Left hindlimb (tissue), 1 donor: ENCODE data around the gene COG1.

ENCODE experiments used
- DNase-seq: peaks from one replicate; pipeline ENCODE4 v3.0.0-alpha.2; 2018

COG1 gene

DNA sequence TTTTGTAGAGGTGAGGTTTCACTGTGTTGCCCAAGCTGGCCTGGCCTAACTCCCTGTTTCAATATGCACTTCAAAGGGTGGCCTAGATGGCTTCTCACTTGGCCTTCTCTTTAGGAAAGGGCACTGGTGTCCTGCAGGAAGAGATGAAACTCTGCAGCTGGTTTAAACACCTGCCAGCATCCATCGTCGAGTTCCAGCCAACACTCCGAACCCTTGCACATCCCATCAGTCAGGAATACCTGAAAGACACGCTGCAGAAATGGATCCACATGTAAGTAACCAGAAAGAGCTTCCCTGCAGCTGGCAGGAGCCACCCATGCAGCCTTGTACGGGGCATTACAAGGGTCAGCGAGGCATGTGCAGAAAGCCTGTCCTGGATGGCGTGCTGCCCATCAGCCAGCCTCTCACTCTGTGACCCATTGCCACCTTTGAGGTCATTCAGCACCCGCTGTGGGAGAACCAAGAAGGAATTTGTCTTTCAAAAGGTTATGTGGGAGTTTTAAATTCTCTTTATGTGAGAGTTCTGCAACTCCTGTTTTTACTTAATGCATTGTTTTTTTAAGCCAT is 7.0 kb downstream of the COG1 start:
- no peak for DNase-seq

DNA sequence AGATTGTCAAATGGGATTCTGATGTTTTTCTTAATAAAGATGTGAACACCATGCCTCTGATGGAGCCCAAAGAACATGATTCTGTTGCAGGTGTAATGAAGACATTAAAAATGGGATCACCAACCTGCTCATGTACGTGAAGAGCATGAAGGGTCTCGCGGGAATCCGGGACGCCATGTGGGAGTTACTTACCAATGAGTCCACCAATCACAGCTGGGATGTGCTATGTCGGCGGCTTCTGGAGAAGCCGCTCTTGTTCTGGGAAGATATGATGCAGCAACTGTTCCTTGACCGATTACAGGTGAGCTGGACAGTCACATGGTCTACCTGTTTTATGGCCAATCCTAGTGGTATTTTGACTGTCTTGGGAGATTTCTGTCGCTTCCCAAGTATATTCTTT is 7.6 kb downstream of the COG1 start:
- DNase-seq: no peak

DNA sequence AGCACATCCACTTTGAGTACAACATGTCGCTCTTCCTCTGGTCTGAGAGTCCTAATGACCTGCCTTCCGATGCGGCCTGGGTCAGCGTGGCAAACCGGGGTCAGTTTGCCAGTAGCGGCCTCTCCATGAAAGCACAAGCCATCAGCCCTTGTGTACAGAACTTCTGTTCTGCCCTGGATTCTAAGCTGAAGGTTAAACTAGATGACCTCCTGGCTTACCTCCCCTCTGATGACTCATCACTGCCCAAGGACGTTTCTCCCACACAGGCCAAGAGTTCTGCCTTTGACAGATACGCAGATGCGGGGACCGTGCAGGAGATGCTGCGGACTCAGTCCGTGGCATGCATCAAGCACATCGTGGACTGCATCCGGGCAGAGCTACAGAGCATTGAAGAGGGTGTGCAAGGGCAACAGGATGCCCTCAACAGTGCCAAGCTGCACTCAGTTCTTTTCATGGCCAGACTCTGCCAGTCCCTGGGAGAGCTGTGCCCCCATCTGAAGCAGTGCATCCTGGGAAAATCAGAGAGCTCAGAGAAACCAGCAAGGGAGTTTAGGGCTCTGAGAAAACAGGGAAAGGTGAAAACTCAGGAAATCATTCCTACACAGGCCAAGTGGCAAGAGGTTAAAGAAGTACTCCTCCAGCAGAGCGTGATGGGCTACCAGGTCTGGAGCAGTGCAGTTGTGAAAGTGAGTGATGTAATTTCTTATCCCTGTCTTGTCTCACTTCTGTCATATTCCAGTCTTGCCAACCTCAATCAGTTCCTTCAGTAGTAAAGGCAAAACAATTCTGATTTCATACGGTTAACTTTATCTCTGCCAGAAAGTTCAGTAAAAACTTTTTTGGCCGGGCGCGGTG is 8.6 kb downstream of the COG1 start:
- DNase-seq: no peak

DNA sequence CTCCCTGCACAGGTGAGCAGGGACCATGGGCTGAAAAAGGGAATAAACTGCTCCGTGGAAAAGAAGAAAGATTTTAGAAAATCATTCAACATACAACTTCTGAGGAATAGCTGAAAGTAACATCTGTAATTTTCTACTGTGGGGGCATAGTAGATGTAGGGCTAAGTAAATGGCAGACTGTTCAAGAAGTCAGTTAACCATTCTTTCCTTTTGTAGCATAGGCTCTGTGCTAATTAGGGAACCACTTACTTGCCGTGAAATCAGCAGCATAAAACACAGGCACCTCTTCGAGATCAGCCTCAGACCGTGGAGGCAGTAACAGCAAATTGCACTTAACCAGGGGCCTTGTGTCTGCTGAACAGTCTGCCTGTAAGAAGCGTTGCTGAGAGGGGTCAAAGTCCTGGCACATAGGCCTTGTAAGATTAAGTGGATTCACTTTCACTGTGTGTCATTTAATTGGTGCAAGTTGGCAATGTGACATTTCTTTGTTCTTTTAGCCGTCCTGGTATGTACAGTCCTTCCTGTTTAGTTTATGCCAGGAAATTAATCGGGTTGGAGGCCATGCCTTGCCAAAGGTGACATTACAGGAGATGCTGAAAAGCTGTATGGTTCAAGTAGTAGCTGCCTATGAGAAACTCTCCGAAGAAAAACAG is 10.4 kb downstream of the COG1 start:
- DNase-seq: no peak

DNA sequence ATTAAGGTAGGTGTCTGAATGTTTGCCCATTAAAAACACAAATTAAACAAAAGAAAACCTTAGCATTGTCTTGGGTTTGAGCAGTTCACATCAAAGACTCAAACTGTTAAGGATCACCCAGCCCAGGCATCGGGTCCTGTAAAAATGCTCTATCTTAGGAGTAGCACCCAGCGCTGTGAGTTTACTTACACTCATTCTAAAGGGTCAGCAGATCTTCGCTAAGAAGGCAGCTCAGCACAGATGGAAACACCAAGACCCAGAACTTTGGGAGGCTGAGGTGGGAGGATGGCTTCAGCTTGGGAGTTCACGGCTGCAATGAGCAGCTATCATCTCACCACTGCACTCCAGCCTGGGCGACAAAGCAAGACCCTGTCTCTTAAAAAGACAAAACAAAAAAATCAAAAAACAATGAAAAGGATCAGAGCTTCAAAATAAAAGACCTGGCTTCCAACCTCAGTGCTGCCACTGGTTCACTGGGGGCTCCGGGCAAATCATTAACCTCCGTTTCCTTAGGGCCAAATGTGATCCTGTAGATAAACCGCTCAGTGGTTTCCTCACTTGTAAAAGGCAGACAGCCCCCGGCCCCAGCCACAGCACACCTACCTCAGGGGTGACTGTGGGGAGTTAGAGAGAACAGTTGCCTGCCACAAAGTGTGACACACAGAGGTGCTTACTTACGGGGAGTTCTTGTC is 11.1 kb downstream of the COG1 start:
- DNase-seq: no peak

DNA sequence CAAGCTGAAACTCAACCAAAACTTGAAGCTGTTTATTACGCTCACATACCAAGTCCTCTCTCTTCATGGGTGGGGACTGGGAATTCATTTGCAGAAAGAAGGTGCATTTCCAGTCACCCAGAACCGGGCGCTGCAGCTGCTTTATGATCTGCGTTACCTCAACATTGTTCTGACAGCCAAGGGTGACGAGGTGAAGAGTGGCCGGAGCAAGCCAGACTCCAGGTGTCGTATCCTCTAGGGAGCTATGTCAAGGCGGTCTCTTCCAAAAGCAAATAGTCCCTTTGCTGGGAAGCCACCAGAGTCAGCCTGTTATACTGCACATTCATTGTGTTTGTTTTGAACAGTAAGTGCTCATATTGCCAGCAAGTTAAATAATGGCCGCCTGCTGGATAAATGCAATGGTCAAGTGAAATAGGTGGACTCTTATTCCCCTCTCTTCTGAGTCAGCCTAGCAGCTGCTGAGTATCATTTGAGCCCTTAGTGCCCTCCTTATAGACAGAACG is 12.7 kb downstream of the COG1 start:
- DNase-seq: no peak

DNA sequence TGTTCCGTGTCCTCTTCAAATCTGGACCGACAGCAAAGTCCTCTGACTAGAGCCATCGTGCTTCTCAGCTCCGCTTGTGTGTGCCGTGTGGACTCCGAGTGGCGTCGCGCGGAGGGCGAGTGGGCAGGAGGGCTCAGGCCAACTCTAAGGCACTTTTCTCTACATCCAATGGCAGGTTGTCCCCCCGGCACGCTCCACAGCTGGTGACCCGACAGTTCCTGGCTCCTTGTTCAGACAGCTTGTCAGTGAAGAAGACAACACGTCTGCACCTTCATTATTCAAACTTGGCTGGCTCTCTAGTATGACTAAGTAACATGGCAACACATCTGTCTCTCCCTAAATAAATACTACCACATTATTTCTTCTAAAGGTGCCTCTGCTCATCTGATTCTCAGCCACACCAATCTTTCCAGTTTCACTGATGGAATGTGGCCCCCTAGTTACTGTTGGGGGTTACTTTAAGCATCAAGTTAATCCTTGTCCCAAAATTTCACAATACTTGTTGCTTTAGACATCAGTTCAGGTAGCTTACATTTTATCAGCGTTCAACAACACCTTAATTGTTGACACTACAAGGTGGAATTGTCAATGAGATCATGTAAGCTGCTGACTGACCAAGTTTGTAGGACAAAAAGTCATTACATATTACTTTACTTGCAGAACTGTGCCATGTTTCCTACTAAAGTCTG is 15.4 kb downstream of the COG1 start:
- no peak for DNase-seq

DNA sequence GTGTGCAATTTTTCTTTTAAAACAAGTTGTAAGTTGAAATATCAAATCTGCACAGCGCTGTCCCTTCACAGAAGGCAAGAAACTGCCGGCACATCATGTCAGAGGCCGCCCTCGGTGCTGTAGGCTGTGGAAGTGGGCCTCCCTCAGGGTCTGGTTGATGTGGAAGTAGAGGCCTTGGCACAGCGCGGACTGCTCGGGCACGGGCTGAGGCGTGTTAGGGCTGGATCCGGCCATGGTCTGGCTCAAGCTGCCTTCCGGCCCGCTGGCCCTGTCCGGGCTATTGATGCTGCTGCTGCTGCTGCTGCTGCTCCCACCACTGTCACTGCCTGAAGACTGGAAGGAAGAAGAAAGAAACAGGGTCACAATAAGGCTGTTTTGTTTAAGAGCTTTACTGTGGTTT is 16.6 kb downstream of the COG1 start:
- DNase-seq: no peak

DNA sequence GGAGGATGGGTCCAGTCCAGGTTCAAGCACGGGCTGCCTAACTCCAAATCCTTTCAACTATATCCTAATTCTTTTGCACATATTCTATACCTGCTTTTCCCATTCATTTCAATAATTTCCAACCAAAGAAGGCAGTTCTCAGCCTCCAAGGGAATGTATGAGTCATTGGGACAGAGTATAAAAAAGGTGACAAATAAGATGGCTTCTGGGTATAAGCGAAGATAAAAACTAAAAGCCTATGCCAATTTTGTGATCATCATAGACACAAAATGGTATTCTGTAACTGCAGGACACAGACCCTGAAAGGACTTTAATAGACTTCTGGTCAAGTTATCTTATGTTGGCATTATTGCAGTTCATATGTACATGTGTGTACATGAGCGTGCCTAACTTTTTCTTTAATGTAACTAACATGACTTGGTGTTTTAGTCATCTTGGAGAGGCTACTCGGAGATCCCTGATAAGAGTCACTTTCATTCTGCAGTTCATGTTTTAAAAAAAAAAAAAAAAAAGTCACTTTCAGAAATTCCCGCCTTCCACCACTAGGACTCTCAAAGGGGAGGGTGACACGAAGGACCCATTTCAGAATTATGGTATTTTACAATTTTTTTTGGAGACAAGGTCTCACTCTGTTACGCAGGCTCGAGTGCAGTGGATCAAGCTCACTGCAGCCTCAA is 17.3 kb downstream of the COG1 start:
- no peak for DNase-seq

DNA sequence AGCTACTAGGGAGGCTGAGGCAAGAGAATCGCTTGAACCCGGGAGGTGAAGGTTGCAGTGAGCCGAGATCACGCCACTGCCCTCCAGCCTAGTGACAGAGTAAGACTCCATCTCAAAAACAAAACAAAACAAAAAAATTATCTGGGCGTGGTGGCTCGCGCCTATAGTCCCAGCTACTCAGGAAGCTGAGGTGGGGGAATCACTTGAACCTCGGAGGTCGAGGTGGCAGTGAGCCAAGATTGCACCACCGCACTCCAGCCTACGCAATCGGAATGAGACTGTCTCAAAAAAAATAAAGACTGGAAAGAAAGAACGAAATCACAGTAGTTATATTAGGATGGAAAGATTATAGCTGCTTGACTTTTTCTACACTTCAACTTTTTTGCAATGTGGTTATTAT is 18.9 kb downstream of the COG1 start:
- DNase-seq: no peak

DNA sequence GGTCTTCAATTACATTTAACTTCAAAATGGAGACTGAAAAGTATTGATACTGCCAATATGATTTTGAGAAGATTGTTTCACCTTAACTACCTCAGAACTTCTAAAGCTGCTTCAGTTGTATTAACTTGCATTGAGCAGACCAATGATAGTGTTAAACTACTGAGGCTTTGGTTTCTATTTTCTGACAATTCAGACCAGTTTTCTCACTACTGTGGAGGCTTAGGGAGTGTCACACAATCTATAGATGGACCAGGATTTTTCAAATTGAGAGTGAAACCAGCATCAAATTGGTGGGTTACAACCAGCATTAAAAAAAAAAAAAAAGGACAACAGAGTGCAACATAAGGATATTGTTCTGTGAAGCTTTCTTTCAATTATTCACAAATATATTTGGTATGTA is 21.2 kb downstream of the COG1 start:
- DNase-seq: no peak

DNA sequence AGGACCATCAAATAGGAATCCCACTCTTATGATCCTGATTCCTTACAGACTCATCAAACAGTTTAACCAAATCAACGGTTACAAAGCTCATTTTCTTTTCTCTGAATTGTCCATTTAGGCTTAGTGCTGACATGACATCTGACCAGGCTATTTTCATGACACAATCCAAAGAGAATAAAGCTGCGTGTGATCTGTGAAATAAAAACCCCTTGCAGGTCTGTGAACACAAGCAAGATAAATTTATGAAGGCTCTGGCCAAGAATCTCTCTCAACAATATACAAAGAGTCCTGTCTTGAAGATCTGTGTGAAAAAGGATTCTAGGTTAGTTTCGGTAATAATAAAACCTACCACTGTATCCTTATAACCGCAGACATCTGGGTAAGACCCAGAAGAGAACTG is 22.0 kb downstream of the COG1 start:
- DNase-seq: no peak

DNA sequence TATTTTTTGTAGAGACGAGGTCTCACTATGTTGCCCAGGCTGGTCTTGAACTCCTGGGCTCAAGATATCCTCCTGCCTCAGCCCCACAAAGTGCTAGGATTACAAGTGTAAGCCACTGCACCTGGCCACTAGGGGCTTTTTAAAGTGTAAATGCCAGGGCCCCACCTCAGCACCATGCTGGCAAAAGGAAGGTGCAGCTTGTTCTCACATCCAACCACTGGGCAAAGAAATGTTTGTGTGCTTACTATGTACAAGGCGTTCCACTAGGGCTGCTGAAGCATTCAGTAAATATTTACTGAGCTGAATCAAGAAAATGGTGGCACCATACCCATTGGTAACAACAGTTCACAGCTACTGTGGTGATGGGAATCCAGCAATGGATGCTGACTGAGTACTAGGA is 22.6 kb downstream of the COG1 start:
- no peak for DNase-seq

DNA sequence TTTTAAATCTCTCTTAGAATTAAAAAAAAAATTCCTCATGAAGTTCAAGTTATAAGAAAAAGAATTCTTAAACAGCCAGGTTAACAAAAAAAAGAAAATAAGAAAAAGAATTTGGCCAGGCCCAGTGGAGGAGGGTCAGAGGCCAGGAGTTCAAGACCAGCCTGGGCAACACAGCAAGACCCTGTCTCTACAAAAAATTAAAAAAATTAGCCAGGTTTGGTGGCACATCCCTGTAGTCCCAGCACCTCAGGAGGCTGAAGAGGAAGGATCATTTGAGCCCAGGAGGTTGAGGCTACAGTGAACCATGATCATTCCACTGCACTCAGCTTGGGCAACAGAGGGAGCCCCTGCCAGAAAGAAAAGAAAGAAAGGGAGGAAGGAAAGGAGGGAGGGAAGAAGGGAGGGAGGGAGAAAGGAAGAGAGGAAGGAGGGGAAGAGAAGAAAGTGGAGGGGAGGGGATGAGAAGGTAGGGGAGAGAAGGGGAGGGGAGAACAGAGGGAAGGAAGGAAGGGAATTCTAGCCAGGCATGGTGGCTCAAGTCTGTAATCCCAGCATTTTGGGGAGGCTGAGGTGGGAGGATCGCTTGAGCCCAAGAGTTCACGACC is 30.9 kb downstream of the COG1 start:
- no peak for DNase-seq

DNA sequence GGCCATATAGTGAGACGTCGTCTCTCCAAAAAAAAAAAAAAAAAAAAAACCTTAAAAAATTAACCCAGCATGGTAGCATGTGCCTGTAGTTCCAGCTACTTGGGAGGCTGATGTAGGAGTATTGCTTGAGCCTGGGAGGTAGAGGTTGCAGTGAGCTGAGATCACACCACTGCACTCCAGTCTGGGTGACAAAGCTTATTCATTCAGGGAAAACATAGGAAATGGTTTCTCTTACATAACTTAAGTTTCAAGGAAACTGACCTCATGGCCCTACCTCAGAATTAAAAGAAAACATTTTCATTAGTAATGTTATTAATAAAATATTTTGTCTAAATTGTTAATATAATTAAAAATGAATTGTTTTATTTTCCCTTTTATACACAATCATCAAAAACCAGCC is 31.4 kb downstream of the COG1 start:
- no peak for DNase-seq

DNA sequence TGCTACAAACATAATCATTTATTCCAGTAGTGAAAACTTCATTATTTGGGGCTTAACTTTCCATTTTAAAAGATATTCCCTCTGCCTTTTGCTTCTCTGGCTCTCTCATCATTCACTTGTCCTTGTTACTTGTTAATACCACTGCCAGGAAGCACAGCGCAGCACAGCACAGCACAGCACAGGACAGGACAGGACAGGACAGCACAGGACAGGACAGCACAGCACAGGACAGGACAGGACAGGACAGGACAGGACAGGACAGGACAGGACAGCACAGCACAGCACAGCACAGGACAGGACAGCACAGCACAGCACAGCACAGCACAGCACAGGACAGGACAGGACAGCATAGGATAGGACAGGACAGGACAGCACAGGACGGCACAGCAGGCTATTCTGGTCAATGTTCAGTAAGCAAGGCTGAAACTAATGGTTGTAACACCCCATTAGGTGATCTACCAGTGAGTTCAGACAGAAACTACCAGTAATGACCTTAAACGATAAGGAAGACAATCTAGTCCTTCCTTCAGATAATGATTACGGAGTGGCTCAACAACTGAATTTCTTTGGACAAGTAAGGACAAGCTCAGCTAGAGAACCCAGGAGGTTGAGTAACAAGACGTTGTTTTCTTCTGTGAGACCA is 31.9 kb downstream of the COG1 start:
- no peak for DNase-seq

DNA sequence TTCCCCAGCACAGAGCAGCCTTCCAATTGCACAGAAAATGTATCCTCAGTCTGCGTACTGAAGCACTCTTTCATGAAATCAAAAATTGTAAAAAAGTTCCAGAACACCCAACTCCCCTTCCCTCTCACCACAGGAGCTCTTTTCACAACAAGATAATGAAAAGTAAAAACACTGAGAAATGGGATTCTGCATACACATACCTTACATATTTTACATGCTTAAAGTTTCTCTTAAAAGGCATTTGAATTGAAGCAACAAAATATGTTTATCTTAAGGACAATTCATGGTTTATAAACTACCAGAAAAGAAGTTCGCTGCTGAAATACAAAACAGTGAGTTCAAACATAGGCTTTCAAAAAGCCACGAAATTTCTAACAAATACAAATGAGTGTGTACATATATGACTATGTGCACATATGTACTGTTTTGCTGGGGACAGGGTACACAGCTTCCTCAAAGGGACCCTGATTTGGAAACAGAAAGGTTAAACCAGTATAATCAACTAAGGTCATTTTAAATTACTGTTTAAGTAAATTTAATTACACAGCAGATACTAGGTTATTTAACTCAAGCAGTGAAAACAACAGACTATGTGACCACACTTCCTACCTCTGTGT is 33.8 kb downstream of the COG1 start:
- DNase-seq: no peak

DNA sequence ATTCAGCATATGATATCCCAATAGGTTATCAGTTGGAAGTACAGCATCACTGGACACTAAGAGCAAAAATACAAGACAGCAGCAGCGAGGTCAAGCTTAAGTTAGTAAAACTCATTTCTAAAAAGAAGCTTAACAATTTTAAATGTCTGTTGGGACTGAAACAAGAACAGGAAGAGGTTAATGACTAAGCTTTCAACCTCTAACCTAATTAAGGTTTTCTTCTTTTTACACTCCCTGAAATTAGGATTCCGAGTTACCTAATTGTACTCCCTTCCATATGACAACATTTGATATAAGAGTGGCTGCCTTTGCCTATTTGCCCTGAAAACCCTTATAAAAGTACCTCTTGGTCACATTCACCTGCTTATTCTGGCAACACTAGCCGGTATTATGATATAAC is 34.5 kb downstream of the COG1 start:
- no peak for DNase-seq

DNA sequence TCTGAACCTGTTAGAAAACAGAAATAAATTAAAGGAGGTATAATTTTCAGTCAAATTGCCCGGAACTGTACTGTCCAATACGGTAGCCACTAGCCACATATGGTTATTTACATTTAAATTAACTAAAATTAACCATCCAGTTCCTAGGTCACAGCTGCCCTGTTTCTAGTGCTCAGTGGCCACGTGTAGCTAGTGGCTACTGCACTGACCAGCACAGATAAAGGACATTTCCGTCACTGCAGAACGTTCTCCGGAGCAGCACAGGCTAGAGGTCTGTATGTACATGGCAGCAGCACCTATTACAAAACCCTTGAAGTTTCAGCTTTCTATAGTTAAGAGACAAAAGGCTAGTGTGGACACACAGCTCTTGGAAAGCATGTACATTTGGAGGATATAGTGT is 35.1 kb downstream of the COG1 start:
- DNase-seq: no peak

DNA sequence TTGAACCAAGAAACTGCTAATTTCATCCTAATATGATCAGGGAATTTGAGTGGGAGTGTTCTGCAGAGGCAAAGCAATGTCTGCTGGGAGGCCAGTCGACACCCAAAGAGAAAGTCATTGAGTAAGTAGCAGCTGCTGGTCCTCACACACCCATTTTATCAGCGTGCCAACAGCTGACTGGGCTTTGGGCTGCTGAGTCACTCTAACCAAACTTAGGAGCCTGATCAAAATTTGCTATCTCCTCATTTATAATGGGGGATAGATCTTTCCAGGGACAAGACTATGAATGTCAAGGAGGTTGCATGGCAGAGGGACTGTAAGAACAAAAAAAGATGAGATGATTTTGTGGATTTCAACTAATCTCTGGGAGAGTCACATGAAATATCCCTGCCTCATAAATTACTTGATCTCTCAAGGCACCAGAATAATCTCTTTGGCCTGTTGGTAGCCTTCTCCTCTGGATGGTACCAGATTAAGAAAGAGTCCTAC is 35.9 kb downstream of the COG1 start:
- DNase-seq: no peak

DNA sequence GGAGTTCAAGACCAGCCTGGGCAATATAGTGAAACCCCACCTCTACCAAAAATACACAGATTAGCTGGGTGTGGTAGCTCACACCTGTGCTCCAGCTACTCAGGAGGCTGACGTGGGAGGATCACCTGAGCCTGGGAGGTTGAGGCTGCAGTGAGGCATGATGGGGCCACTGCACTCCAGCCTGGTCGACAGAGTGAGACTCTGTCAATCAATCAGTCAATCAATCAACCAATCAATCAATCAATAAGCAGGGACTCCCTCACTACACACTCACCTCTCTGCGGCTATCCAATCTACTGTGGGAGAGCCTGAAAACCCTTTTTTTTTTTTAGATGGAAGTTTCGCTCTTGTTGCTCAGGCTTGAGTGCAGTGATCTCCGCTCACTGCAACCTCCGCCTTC is 37.2 kb downstream of the COG1 start:
- DNase-seq: no peak
